GM21717 (cell line): ENCODE results near the gene CREBBP.

Experiments used
- ATAC-seq: cut with Tn5 transposase; IDR thresholded peaks from one replicate; pipeline ENCODE4 v1.9.1; 2021; ENCODE audit warnings: mild to moderate bottlenecking, moderate library complexity; ENCODE audit not compliant: unreplicated experiment

Gene CREBBP

DNA sequence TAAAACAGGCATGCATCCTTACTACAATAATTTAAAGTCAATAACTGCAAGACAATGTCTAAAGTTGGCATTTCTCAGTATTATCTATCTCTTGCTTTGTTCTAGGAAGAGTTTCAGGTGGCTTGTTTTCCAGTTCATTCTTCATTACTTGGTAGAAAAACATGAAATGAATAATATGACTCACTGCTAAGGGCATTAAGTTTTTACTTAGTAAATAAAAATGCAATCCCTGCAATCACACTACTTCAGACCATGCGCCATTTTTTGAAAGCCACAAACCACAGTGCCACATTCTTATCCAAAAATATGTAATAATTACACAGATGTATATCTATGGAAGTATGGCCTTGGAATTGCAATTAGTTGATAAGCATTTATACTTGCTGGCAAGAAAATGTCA lies 55.4 kb downstream of the CREBBP start:
- ATAC-seq, result no peak

DNA sequence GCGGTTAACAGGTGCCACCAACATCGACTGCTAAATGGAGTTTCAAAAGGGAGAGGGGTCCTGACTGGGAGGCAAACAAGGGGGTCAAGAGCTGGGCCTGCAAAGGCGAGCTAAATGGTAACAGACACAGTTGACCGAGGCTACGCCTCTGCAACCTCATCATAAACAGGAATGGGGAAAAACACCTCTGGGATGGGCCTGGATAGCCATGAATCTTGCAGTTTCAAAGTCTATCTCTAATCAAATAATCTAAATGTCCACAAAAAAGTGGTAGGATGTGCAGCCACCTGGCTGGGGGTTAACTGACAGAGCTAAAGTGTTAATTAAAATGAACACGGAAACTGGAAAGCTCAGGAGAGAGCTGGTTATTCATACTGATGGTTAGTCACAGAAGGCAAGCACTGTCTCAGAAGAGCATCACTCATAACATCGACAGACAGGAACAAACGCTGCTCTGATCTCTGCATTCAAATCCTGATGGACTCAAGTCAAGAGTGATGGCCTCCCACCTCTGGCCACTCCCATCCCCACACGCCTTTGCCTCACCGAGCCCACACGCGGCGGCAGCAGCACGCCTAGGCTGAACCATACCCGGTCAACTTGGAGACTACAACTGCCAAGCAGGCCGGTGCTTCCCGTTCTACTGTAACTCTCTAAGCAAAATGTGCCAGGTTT lies 56.3 kb downstream of the CREBBP start:
- no peak for ATAC-seq

DNA sequence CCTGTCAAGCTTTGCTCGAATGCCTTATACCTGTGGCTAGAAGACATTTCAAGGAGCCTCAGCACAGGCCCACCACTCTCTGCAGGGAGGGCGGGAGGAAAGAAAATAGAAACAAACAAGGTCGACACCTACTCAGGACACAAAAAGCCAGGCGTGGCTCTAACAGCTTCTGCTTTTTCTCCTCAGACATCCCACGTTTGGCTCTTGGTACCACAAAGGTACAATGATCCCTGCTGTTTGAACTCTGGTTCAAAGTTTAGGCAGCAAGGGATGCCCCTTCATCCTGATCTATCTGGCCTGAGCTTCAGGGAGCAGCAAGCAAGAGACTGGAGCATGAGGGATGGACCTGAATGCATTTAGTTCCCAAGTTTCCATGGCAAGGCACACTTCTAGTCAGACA lies 57.1 kb downstream of the CREBBP start:
- no peak for ATAC-seq

DNA sequence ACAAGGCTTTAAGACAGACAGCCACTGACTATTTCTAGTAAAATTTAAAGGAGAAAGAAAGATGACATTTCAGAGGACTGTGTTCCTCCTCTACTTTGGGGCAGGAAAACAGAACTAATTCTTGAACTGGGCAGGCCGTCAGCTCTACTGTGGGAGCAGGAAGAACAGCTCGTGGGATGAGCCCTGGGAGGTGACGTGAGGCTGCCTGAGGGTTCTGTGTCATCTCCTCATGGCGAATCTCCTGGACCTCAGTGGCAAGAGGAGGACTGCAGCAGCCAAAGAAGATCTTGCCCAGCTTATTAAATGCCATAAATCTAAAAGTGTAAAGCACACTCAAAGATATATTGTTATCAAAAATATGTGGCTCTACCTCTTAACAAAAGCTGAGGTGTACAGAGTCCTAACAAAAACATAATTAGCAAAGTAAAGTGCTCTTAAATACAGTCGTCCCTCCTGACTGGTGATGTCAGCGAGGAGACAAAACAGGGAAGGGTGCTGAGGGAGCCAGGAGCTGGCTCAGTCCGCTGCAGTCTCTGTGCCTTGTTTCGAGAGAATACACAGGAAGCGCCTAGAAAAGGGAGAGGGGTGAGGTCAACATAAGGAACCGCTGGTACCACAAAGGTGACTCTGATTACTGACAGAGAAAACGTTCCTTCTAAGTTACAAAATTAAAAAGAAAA lies 58.0 kb downstream of the CREBBP start:
- ATAC-seq, result no peak

DNA sequence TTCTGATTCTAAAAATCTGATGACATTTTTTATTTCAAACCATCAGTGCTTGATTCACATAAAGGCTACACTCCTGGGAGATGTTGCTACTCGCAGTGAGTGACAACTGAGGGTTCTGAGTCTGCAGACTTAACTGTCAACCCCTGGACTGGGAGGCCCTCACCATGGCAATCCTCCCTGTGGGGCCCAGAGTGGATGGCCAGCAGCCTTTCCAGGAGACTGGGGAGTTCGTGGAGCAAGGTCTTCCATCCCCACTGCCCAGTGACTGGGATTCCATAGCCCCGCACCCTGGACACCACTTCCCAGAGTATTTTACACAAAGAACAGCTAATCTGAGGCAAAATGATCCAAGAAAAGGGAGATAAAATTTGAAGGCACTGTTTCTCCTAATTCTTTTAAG lies 59.3 kb downstream of the CREBBP start:
- no peak for ATAC-seq

DNA sequence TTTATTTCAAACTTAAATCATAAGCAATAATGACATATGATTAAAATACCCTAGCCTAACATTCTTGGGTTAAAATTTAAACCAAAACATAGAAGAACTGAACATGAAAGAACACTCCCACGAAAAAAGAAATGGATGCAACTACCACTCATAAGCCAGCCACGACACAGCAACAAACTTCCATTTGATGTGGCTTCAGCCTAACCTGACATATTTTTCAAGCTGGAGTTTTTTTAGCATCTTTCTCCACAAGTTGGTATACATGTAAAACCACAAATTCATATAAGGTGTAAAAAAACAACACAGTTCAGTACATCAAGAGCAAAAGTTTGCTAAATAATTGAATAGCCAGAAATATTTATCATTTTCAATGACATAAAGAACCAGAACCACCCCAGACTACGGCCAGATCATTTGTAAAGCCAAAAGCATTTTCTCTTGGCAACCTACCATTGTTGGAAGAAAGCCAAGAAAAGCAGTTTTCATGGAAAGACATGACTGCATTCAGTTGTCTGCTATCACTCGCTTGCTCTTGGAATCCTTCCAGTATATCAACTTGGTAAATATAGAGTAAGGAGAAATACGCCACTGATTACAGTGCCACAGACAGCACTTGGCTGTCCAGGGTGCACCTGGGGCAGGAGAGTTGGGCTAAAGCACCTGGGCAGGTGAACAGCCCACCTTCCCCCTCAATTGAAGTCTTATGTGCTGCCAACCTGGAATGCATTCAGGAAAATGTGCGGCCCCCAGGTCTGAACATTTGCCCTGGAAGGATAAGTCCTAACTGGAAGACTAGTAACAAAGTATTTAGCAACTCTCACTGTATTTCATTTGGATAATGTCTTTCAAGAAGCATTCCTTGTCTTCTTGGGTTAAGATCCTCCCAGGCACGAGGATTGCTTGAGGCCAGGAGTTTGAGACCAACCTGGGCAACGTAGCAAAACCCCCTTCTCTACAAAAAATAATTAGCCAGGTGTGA lies 60.5 kb downstream of the CREBBP start:
- no peak for ATAC-seq

DNA sequence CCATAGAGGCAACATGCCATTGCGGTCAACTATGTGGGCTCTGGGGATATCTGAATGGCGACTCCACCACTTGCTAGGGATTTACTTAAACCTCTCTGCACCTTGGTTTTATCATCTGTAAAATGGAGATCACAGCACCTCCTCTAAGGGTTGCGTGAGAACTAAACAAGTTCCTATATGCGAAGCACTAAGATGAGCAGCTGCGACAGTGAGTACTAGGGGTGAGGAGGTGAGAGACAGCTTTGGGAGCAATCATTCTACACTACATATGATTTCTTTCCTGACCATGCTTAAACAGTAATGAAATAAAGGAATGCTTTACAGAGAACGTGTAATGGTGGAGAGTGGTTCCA lies 61.4 kb downstream of the CREBBP start:
- ATAC-seq, result no peak

DNA sequence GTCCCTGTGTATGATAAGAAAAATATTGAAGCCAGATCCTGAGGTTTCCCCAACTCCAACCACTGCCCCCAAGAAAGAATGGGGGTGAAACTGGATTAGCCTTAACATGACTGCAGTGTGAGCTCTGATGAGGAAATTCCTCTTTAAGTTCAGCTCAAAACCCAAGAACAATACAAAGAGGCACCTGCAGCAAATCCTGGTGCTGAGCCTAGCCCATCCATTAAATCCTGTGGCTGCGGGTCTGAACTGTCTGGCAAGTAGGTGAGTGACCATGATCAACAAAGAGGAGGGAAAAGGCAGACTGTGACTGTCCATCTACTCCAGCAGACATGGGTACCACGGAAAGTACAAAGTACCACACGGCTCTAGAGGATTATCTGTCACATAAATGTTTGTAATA lies 64.2 kb downstream of the CREBBP start:
- no peak for ATAC-seq

DNA sequence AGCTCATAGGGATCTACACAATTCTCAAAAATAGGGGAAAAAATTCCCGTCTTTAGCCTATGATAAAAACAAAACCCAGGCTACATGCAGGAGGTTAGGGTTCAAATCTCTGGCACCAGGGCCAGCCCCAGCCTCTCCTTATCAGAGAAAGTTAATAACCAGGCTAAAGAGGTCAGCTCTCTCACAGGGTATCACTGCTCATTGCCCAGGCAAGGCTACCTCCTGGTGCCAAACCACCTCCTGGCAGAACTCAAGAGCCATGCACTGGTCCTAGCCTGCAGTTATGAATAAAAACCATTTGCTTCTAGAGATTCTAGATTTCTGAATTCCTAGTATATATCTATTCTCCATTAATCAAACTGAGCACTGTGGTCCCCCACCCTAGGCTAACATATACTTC lies 65.8 kb downstream of the CREBBP start:
- ATAC-seq, result no peak

DNA sequence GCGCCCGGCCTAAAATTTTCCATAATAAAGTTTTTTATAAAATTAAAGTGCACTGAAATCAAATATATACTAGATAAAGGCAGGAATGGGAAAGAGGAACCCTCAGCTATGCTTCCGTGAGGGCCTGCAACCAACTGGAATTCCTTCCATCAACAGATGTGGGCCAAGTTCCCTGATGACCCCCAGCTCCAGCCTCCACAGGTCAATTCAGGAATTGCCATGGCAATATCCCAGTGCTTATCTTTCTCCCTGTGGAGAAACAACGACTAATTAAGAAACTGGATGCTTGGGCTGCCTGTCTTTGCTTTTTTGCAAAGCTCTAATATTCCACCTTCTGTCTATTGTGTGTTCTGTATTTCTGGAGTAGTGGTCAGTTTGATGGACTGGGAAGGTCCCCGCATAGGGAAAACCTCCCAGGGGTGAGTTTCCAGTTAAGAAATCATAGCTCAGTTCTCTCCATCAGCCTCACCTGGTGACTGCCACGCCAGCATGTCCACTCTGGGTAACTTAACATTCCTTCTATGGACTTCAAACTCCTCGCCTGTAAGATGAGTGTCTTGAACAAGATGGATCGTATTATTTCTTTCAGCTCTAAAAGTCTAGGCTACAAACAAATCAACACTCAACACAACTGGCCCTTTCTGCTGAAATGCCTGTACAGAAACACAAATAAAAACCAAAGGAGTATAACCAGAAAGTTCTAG lies 67.9 kb downstream of the CREBBP start:
- ATAC-seq, result no peak

DNA sequence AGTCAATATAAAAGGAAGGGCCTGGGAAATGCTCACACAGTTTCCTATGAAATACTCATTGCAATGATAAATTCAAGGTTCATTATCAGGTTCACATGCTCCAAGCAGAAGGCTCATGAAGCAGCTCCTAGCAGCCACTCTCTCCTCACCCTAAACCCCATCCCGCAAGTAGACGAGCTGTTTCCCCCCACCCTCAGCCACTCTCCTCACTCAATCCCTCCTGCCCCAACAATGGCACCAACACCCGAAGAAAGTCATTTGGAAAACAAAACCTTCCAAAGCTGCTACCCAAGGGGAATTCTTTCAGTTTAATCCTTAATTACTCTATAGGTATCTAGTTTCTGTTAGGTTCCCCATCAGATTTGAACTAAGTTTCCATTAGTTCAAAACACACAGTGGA lies 69.7 kb downstream of the CREBBP start:
- ATAC-seq, result no peak

DNA sequence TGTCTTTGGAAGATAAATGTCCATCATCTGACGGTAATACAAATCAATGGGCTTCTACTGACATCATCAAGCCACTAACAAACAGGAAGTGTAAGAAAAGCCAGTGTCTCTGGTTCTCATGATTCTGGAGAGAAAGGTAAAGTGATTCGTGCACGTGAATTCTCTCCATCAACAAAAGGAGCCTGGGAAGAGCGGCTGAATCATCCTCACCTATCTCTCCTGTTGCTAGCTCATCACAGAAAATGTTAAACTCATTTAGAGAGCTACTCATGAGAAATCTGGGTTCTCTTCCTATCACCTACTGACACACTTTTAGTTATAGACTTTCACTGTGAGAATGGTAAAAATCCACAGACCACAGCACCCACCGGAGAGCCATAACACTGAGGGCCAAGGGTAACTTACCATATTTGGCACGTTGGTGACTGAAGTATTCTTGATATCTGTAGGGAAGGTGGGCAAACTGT lies 70.3 kb downstream of the CREBBP start:
- no peak for ATAC-seq

DNA sequence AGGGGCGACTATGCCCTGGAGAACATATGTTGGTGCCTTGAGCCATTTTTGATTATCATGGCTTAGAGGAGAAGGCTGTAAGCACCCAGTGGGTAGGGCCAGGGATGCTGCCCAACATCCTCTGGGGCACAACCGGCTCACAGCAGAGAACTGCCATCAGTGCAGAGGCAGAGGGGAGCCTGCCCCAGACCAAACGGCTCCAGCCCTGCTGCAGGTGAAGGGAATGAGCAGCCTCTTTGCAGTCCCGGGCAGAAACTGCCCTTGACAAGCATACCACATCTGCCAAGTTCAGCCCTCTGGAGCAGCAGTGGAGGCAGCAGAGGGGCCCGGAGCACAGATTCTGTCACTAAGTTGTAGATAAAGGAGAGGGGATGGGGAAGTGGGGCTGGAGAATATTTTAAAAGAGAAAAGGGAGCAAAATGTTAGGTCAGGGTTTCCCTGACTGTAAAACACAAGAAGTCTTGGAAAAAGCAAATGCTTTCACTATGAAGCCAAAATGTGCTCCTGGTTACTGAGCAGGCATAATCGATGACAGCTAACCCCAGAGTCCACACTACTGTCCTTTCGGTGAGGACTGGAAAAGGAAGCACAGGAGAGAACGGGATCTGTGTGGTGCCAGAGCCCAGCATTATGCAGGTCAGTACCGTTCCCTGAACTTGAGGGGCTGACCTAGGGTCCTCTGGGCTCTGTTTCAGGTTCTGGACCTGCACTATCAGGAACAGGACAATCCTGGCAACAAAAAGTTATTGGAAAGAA lies 72.0 kb downstream of the CREBBP start:
- ATAC-seq, result no peak

DNA sequence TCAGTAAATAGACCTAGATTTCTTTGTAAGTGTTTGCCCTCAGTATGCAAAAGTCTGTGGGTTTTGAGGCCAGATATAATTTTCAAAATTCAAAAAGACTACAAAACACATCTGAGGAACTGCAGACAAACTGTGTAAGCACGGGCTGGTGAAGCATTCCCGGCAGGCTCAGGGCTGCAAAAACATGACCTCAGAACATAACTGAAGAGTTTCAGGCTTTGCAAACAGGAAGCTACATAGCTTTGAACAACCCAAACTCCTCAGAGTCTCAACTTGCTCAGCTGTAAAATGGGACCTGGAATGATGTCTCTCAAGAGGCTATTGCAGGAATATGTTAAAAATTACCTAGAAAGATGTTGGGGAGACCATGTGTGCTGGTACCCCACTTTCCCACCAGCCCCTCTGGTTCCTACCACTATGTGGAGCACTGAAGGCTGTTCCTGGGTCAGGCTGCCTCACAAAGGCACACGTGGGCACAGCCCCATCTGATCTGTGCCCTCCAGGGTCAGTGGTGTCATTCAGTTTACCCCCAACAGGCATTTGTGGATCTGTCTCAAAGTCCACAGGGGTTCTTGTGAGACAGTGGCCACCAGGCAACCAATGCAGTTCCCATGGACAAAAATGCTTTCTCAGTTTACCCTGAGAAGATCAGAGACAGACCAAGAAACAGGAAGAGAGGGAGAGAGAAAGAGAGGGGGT lies 72.9 kb downstream of the CREBBP start:
- peak; percentile 62 for ATAC-seq

DNA sequence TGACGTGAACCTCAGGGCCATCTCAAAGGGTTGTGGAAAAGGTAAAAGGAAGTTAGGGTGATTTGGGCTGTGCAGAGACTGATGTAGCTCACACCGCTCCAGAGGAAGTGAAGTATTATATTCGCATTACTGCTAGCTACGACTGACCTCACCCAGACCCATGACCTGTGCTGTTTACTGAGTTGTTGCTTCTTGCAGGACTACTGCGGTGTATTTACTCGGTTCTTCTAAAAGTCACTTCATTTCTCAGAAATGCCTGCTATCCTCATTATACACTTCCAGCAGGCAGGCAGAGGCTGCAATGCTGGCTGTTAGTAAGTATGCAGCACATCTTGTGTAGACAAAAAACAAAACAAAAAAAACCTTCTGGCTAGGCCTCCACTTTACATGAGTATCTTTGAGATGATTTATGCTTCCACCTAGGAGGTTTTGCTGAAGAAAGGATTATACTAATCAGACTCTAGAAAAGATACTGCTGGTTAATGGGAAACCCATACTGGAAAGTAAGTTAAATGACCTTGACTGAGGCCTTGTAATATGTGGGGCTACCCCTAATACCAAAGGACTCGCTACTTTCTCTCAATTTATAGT lies 76.0 kb downstream of the CREBBP start:
- no peak for ATAC-seq

DNA sequence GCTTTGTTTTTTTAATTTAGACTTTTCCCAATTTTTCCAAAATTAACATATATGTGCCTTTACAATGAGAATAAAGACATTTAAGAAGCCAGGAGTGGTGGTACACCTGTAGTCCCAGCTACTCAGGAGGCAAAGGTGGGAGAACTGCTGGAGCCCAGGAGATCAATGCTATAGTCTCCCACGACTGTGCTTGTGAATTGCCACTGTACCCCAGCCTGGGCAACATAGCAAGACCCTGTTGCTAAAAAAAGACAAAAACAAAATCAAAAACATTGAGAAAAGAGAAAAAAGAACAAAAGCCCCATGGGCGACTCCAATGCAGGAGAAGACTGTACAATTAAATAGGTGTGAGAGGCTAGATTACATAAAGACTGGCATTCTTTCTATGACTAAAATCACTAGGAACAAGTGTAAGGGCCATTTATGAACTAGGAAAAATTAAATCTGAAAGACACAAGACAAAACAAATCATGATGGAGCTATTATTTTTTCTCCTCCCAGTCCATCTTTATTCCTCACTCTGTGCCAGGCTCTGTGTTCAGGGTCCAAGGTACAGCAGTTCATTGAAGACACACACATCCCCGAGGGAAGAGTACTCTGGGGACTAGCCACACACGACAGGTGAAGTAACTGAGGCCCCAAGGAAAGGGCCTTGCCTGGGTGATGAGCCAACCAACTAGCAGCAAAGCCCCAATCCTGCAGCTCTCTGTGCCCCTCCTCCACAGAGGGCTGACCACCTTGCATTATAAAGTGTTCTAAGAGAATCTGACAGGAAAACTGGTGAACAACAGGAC lies 79.8 kb downstream of the CREBBP start:
- no peak for ATAC-seq

DNA sequence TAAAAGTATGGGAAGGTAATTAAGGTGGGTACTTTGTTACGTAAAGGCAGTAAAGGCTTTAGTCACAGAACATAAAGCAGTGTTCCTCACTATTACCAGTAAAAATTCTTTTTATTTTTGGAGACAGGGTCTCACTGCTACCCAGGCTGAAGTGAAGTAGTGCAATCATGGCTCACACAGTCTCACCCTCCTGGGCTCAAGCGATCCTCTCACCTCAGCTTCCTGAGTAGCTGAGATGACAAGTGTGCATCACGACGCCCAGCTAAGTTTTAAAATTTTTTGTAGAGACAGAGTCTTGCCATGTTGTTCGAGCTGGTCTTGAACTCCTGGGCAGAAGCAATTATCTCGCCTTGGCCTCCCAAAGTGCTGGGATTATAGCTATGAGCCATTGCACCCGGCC lies 80.5 kb downstream of the CREBBP start:
- no peak for ATAC-seq

DNA sequence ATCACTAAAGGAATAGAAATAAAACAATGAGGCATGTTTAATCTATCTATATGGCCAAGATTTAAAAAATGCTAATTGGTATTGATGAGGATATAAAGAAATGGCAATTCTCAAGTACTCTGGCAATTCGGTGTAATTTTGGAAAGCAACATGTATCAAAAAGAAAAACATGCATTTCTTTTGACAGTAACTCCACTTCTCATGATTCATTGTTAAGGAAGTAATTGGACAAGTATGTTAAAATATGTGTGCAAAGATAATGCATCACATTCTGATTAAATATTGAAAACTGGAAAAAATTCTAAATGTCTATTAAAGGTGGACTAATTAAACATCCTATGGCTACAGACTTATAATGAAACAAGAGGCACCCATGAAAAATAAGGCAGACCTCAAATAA lies 81.2 kb downstream of the CREBBP start:
- no peak for ATAC-seq

DNA sequence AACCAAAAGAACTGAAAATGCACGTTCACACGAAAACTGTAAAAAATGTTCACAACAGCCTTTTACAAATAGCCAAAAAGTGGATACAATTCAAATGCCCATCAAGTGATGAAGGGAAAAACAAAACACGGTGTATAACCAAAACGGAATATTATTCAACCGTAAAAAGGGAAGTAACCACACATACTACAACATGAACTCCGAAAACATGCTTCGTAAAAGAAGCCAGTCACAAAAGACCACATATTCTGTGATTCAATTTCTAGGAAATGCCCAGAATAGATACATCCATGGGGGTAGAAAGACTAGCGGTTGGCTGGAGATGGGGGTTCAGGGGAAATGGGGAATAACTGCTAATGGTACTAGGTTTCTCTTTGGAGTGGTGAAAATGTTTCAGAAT lies 81.7 kb downstream of the CREBBP start:
- ATAC-seq, result no peak
